Measurements from ENCODE around the gene BCL7A.

The BCL7A gene

GRCh38 chr12:122079033-122079531 lies 57.4 kb downstream of the BCL7A start:
- DNase-seq (ENCODE audit: low read depth in 2 of 2): peak in 1 of 2 donors; percentile 21
- TF ChIP-seq CTCF (IDR thresholded peaks at IDR 0.05; ENCODE audit: low read depth, low read length): no peak

GRCh38 chr12:122079532-122080081 lies 57.9 kb downstream of the BCL7A start:
- DNase-seq (ENCODE audit: low read depth in 2 of 2): no peak
- no peak for TF ChIP-seq CTCF (IDR thresholded peaks at IDR 0.05; ENCODE audit: low read depth, low read length)
- peak overlapping the region; percentile 90 to 92 for H3K4me3 ChIP-seq (replicated peaks in 1 of 2; ENCODE audit: low read depth in 2 of 2, low read length in 2 of 2)

More at GRCh38 chr12:122079033-122079531, 57.4 kb downstream of the BCL7A start:
- H3K4me3 ChIP-seq (replicated peaks in 1 of 2; ENCODE audit: low read depth in 2 of 2, low read length in 2 of 2): peak overlapping the region; percentile 90 to 92

GRCh38 chr12:122080149-122081082 lies 58.7 kb downstream of the BCL7A start:
- peak overlapping the region; percentile 90 to 92 for H3K4me3 ChIP-seq (replicated peaks in 1 of 2; ENCODE audit: low read depth in 2 of 2, low read length in 2 of 2)
- peak; percentile 93 for DNase-seq (ENCODE audit: low read depth in 2 of 2)
- TF ChIP-seq CTCF (IDR thresholded peaks at IDR 0.05; ENCODE audit: low read depth, low read length): no peak

- H3K4me3 ChIP-seq (replicated peaks in 1 of 2; ENCODE audit: low read depth in 2 of 2, low read length in 2 of 2): peak overlapping the region; percentile 90 to 92
- peak; percentile 74 to 76 for DNase-seq (ENCODE audit: low read depth in 2 of 2)
- no peak for TF ChIP-seq CTCF (IDR thresholded peaks at IDR 0.05; ENCODE audit: low read depth, low read length)
These were observed 59.5 kb downstream of the BCL7A start for GRCh38 chr12:122081083-122081696.

- DNase-seq (ENCODE audit: low read depth in 2 of 2): peak; percentile 89 to 91
- H3K4me3 ChIP-seq (replicated peaks in 1 of 2; ENCODE audit: low read depth in 2 of 2, low read length in 2 of 2): peak overlapping the region; percentile 90 to 92
- TF ChIP-seq CTCF (IDR thresholded peaks at IDR 0.05; ENCODE audit: low read depth, low read length): no peak
These were observed 60.1 kb downstream of the BCL7A start for GRCh38 chr12:122081697-122082221.

- DNase-seq (ENCODE audit: low read depth in 2 of 2): peak in 1 of 2 donors; percentile 29
- H3K4me3 ChIP-seq (replicated peaks in 1 of 2; ENCODE audit: low read depth in 2 of 2, low read length in 2 of 2): peak overlapping the region in 1 of 2 donors; percentile 92
- TF ChIP-seq CTCF (IDR thresholded peaks at IDR 0.05; ENCODE audit: low read depth, low read length): no peak
These were observed 61.1 kb downstream of the BCL7A start for GRCh38 chr12:122082621-122083356.

All from cardiac fibroblast (primary cell).